ENCODE measurements around the gene COMMD1.
"Not testable (repeated sequence)": the region's sequence is repeated elsewhere in the genome, so short reads cannot be mapped to it uniquely, and the experiment has no call there.

The COMMD1 gene

GRCh38 chr2:62143696-62144095 lies 238.2 kb downstream of the COMMD1 start:
- no peak for DNase-seq

GRCh38 chr2:62144689-62145477 lies 239.4 kb downstream of the COMMD1 start:
- no peak for DNase-seq

GRCh38 chr2:62145478-62146100 lies 240.1 kb downstream of the COMMD1 start:
- DNase-seq, result no peak

- not testable (repeated sequence) for DNase-seq
Measured at GRCh38 chr2:62146790-62147189, 241.3 kb downstream of the COMMD1 start.

GRCh38 chr2:62147610-62148301 lies 242.3 kb downstream of the COMMD1 start:
- peak; percentile 84 for DNase-seq

- peak; percentile 94 for DNase-seq
Measured at GRCh38 chr2:62149708-62150107, 244.2 kb downstream of the COMMD1 start.

- DNase-seq, result peak; percentile 36
Measured at GRCh38 chr2:62150597-62151305, 245.3 kb downstream of the COMMD1 start.

GRCh38 chr2:62151306-62151638 lies 245.8 kb downstream of the COMMD1 start:
- DNase-seq, result no peak

- peak; percentile 43 for DNase-seq
Measured at GRCh38 chr2:62152000-62152399, 246.5 kb downstream of the COMMD1 start.

GRCh38 chr2:62156861-62157496 lies 251.5 kb downstream of the COMMD1 start:
- DNase-seq, result no peak

- DNase-seq, result no peak
Measured at GRCh38 chr2:62158444-62159121, 253.1 kb downstream of the COMMD1 start.

- DNase-seq, result not testable (repeated sequence)
Measured at GRCh38 chr2:62160691-62161090, 255.2 kb downstream of the COMMD1 start.

GRCh38 chr2:62163106-62163831 lies 257.8 kb downstream of the COMMD1 start:
- DNase-seq, result no peak

- no peak for DNase-seq
Measured at GRCh38 chr2:62163834-62164233, 258.4 kb downstream of the COMMD1 start.

- no peak for DNase-seq
Measured at GRCh38 chr2:62175728-62176127, 270.3 kb downstream of the COMMD1 start.

- no peak for DNase-seq
Measured at GRCh38 chr2:62176801-62177200, 271.3 kb downstream of the COMMD1 start.

- DNase-seq, result no peak
Measured at GRCh38 chr2:62177392-62178049, 272.0 kb downstream of the COMMD1 start.

- DNase-seq, result no peak
Measured at GRCh38 chr2:62178741-62179271, 273.3 kb downstream of the COMMD1 start.

GRCh38 chr2:62180975-62181374 lies 275.5 kb downstream of the COMMD1 start:
- no peak for DNase-seq

- no peak for DNase-seq
Measured at GRCh38 chr2:62181843-62182242, 276.4 kb downstream of the COMMD1 start.
